HCT116 (cell line): ENCODE data around the gene CRK. TPM values are rescaled to one million over a fixed set of nuclear protein-coding genes. Genes with fewer than 3 reads are reported as not detected.

Experiments used
- ATAC-seq: fragments of 200-7000 bp; cut with Tn5 transposase; 2 replicates; pipeline ENCODE4 v1.9.1; 2020; ENCODE audit warnings: mild to moderate bottlenecking, moderate library complexity
- BruUV-seq: library from RNA; stranded (reverse); fragments of 400-500 nt; replicated peaks from 2 replicates; lab custom pipeline; 2021; lab: Mats Ljungman, UMichigan
- CTCF ChIA-PET: fragments of 300-600 bp; sonication (Branson Sonifier 250); formaldehyde crosslinking; loops from one replicate; lab custom pipeline; 2021; ENCODE audit warnings: antibody characterized with exemption; lab: Charles Lee
- POLR2A ChIA-PET: fragments of 300-600, 350-600 bp; sonication (Branson Sonifier 250); formaldehyde crosslinking; loops from one replicate; lab custom pipeline; 2021; ENCODE audit warnings: antibody characterized with exemption; lab: Charles Lee
- RAD21 ChIA-PET, 2 experiments: fragments of 300-600 bp; sonication (Branson Sonifier 250); formaldehyde crosslinking; loops; one replicate each; lab custom pipeline; 2023; ENCODE audit warnings: low total read pairs in 2 of 2; ENCODE audit not compliant: uncharacterized antibody in 2 of 2, unreplicated experiment in 2 of 2, low non-redundant PET in 1 of 2; lab: Charles Lee
- DNase-seq: peaks from one replicate; pipeline ENCODE4 v3.0.0-alpha.2; 2010; ENCODE audit warnings: low read depth, low spot score
- H2AFZ ChIP-seq: fragments of 200-600 bp; shearing (Covaris generic), sonication (generic); 2 replicates; pipeline ENCODE4 v1.6.1; 2017; ENCODE audit warnings: low read depth, mixed run types, mixed read lengths, antibody characterized with exemption, low read length; ENCODE audit not compliant: poor library complexity, severe bottlenecking
- H3K27ac ChIP-seq: 2 replicates; pipeline ENCODE4 v1.5.1; 2012; ENCODE audit warnings: low read depth, low read length
- H3K27me3 ChIP-seq: fragments of 200-600 bp; sonication (generic); 2 replicates; pipeline ENCODE4 v1.6.1; 2016; ENCODE audit warnings: mixed run types, low read length, mixed read lengths; ENCODE audit not compliant: insufficient read depth
- H3K36me3 ChIP-seq, 2 experiments: fragments of 200-500 bp in 1 of 2; fragments of 200-600 bp in 1 of 2; sonication (Bioruptor generic) in 1 of 2; sonication (generic) in 1 of 2; 2 replicates each; pipeline versions ENCODE4 v1.5.1 to v1.6.1; 2014 to 2016; ENCODE audit warnings: low read length in 2 of 2, inconsistent platforms in 1 of 2, mixed read lengths in 1 of 2, mixed run types in 1 of 2; ENCODE audit not compliant: insufficient read depth in 2 of 2, control insufficient read depth in 1 of 2
- H3K4me1 ChIP-seq, 2 experiments: fragments of 200-600 bp in 1 of 2; sonication (generic) in 1 of 2; 2 replicates each; pipeline versions ENCODE4 v1.5.1 to v1.6.1; 2012 to 2017; ENCODE audit warnings: low read length in 2 of 2, inconsistent platforms in 1 of 2, mild to moderate bottlenecking in 1 of 2, mixed read lengths in 1 of 2, mixed run types in 1 of 2, moderate library complexity in 1 of 2; ENCODE audit not compliant: insufficient read depth in 2 of 2, control insufficient read depth in 1 of 2
- H3K4me2 ChIP-seq: fragments of 200-600 bp; sonication (generic); 2 replicates; pipeline ENCODE4 v1.6.1; 2017; ENCODE audit warnings: mixed run types, low read length, mixed read lengths
- H3K4me3 ChIP-seq, 2 experiments: fragments of 200-600 bp in 1 of 2; sonication (generic) in 1 of 2; replicated peaks in 1 of 2; 2 replicates each; pipeline ENCODE4 v1.5.1; 2011 to 2016; ENCODE audit warnings: low read length in 2 of 2, control low read depth in 1 of 2, low read depth in 1 of 2, mild to moderate bottlenecking in 1 of 2, mixed read lengths in 1 of 2, mixed run types in 1 of 2
- H3K79me2 ChIP-seq: fragments of 200-600 bp; sonication (generic); 2 replicates; pipeline ENCODE4 v1.6.1; 2017; ENCODE audit warnings: mild to moderate bottlenecking, mixed run types, low read length, moderate library complexity, mixed read lengths; ENCODE audit not compliant: insufficient read depth
- H3K9ac ChIP-seq: fragments of 200-600 bp; sonication (generic); 2 replicates; pipeline ENCODE4 v1.6.1; 2016; ENCODE audit warnings: low read length, mixed read lengths
- H3K9me2 ChIP-seq: fragments of 200-600 bp; sonication (generic), shearing (Covaris generic); 2 replicates; pipeline ENCODE4 v1.6.1; 2017; ENCODE audit warnings: mixed run types, mild to moderate bottlenecking, moderate library complexity; ENCODE audit not compliant: insufficient read depth
- H3K9me3 ChIP-seq, 2 experiments: fragments of 200-500 bp in 1 of 2; fragments of 200-600 bp in 1 of 2; sonication (Bioruptor generic) in 1 of 2; sonication (generic) in 1 of 2; 2 replicates each; pipeline ENCODE4 v1.6.1; 2014 to 2017; ENCODE audit warnings: low read length in 2 of 2, mixed read lengths in 2 of 2, inconsistent platforms in 1 of 2, low read depth in 1 of 2, mild to moderate bottlenecking in 1 of 2, mixed run types in 1 of 2, moderate library complexity in 1 of 2; ENCODE audit not compliant: control insufficient read depth in 1 of 2, insufficient read depth in 1 of 2
- H4K20me1 ChIP-seq: fragments of 200-600 bp; sonication (generic), shearing (Covaris generic); 2 replicates; pipeline ENCODE4 v1.6.1; 2017; ENCODE audit warnings: mixed run types, mild to moderate bottlenecking, moderate library complexity; ENCODE audit not compliant: insufficient read depth
- CBX3 ChIP-seq: IDR thresholded peaks from 2 replicates; pipeline ENCODE4 v1.6.1; 2012; ENCODE audit warnings: low read depth
- CEBPB ChIP-seq: IDR thresholded peaks from 2 replicates; pipeline ENCODE4 v1.6.1; 2012; ENCODE audit warnings: low read depth
- ELF1 ChIP-seq: IDR thresholded peaks from 2 replicates; pipeline ENCODE4 v1.6.1; 2012; ENCODE audit warnings: low read depth, borderline replicate concordance
- EZH2phosphoT487 ChIP-seq: fragments of 200-600 bp; IDR thresholded peaks from 2 replicates; pipeline ENCODE4 v1.6.1; 2018; ENCODE audit warnings: antibody characterized with exemption, borderline replicate concordance
- FOSL1 ChIP-seq: IDR thresholded peaks from 2 replicates; pipeline ENCODE4 v1.6.1; 2012; ENCODE audit warnings: low read depth
- JUND ChIP-seq: IDR thresholded peaks from 2 replicates; pipeline ENCODE4 v1.6.1; 2012
- POLR2A ChIP-seq: IDR thresholded peaks from 2 replicates; pipeline ENCODE4 v1.7.0; 2011; ENCODE audit warnings: borderline replicate concordance; ENCODE audit not compliant: insufficient read depth, insufficient read length; ENCODE audit errors: extremely low read depth
- POLR2AphosphoS5 ChIP-seq: IDR thresholded peaks from 2 replicates; pipeline ENCODE4 v1.6.1; 2011; ENCODE audit warnings: mild to moderate bottlenecking, low read depth, low read length, moderate library complexity
- RAD21 ChIP-seq: IDR thresholded peaks from 2 replicates; pipeline ENCODE4 v1.6.1; 2012; ENCODE audit warnings: low read depth, mild to moderate bottlenecking
- SIN3A ChIP-seq: IDR thresholded peaks from 2 replicates; pipeline ENCODE4 v1.6.1; 2012; ENCODE audit warnings: low read depth
- SP1 ChIP-seq: IDR thresholded peaks from 2 replicates; pipeline ENCODE4 v1.6.1; 2012; ENCODE audit warnings: low read depth
- TCF7L2 ChIP-seq: IDR thresholded peaks from 2 replicates; pipeline ENCODE4 v1.7.0; 2011; ENCODE audit warnings: borderline replicate concordance, inconsistent platforms; ENCODE audit not compliant: insufficient read depth, insufficient read length; ENCODE audit errors: extremely low read depth
- YY1 ChIP-seq: IDR thresholded peaks from 2 replicates; pipeline ENCODE4 v1.6.1; 2011; ENCODE audit warnings: low read length, low read depth, moderate library complexity, mild to moderate bottlenecking; ENCODE audit not compliant: insufficient replicate concordance; ENCODE audit errors: extremely low read depth
- ZFX ChIP-seq: fragments of 450-650 bp; IDR thresholded peaks from 2 replicates; pipeline ENCODE4 v1.6.1; 2017
- intact Hi-C: fragments of 100-400 bp; cut with micrococcal nuclease; formaldehyde crosslinking; loops from 2 replicates; pipeline ENCODE4 v1.10.0; 2022
- total RNA-seq: library from RNA; stranded (reverse); gene quantifications from one replicate; pipeline ENCODE4 v1.2.1, GENCODE V29; 2021; ENCODE audit not compliant: unreplicated experiment
- TF ChIP-seq, protein P1 (sequence below): IDR thresholded peaks from 2 replicates; pipeline ENCODE4 v1.6.1; 2012
- TF ChIP-seq, protein P2 (sequence below): IDR thresholded peaks from 2 replicates; pipeline ENCODE4 v1.6.1; 2011; ENCODE audit warnings: mild to moderate bottlenecking, low read length, moderate library complexity; ENCODE audit not compliant: insufficient replicate concordance; ENCODE audit errors: extremely low read depth

CRK gene
- total RNA-seq, 1 experiment from 2014 or later: 55.5 TPM

DNA sequence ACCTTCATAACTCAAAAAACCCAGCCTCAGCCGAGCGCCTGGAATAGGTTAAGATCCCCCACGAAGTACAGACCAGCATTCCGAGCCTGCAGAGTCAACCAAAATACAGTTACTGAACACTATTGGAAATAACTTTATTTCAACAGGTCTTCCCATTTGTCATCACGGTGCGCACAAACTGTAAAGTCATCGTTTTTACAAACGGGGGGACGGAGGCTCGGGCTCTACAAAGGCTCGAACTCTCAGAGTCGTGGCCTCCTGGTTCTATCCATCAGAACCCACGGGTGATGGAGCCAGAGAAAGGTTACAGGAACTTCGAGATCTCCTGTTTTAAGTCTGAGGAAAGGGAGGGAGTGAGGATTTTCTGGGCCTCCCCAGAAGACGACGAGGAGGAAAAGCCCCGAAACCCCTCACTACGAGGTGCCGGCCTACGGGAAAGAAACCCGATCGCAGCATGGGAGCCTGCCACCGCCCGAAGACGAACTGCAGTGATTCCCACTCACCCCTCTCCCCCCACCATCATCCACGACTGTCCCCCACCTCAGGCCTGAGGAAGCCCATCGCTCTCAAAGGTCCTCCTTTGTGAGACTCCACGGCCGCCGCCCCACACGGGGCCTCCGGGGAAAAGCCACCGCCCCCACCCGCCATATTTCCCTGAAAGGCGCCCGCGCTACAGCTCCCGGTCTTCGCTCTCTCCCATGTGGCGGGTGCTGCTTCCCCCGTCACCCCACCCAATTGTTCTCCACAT is 56.9 kb downstream of the CRK start:
- Histone ChIP-seq H4K20me1 (peaks cover 20% of the 10 kb centered on the region; the same call in 1 of the 2 replicates), H2AFZ (no peak overlapping the region), H3K36me3 (peaks cover 0 to 4% of the 10 kb centered on the region in 2 experiments; a peak in 1 of 4 replicates), H3K4me3 (peak overlapping the region; percentile 77 to 98), H3K27me3 (no peaks in the 10 kb centered on the region), H3K9ac (peak overlapping the region; percentile 88), H3K9me3 (no peaks in the 10 kb centered on the region), H3K4me1 (peaks cover 25 to 48% of the 10 kb centered on the region in 2 experiments), H3K27ac (peak overlapping the region; percentile 97), H3K4me2 (peak overlapping the region; percentile 76), H3K79me2 (peaks cover 59% of the 10 kb centered on the region), H3K9me2 (no peaks in the 10 kb centered on the region)
- ATAC-seq (peak; percentile 18), DNase-seq (no peak)
- ChIA-PET CTCF (interaction anchor here (1.7 kb wide), 1 partner anchor 34 kb away, joined by 6 read pairs; no protein-coding TSS in a partner anchor), POLR2A (interaction anchor here (1.1 to 1.7 kb wide), 4 partner anchors 9 to 116 kb away, joined by 3 to 23 read pairs (median 5); no protein-coding TSS in a partner anchor), RAD21 (no interaction called here)
- BruUV-seq: no TSS peak
- TF ChIP-seq ZFX (0 out of 2 replicates have a peak, but pooled peaks have one; percentile 12), TCF7L2 (peak; percentile 9), CBX3 (no peak)
- intact Hi-C loops: no loop called here

DNA sequence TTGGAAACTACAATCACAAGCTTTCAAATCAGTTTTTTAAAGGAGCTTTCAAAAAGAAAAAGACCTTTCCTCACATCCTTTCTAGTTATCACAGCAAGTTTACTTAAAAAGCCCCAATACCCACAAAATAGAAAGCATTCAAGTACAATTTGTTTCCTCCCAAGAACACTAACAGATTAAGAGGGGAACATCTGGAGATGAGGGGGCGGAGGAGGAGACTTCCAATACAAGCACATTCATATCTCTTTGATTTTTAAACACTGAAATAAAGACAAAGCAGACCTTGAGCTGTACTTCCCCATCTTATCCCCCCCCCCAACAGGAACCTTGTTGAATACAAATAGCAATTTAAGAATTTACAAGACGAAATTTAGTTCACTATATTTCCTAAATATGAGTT is 58.0 kb downstream of the CRK start:
- DNase-seq: no peak
- RAD21 ChIA-PET: no interaction called here
- TF ChIP-seq, protein P1, sequence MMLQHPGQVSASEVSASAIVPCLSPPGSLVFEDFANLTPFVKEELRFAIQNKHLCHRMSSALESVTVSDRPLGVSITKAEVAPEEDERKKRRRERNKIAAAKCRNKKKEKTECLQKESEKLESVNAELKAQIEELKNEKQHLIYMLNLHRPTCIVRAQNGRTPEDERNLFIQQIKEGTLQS: no peak
- no peak for TF ChIP-seq POLR2A
- no peak for TF ChIP-seq SIN3A
- TF ChIP-seq YY1: no peak
- no peak for TF ChIP-seq CEBPB
- no peak for TF ChIP-seq FOSL1
- TF ChIP-seq ELF1: no peak
- TF ChIP-seq, protein P2, sequence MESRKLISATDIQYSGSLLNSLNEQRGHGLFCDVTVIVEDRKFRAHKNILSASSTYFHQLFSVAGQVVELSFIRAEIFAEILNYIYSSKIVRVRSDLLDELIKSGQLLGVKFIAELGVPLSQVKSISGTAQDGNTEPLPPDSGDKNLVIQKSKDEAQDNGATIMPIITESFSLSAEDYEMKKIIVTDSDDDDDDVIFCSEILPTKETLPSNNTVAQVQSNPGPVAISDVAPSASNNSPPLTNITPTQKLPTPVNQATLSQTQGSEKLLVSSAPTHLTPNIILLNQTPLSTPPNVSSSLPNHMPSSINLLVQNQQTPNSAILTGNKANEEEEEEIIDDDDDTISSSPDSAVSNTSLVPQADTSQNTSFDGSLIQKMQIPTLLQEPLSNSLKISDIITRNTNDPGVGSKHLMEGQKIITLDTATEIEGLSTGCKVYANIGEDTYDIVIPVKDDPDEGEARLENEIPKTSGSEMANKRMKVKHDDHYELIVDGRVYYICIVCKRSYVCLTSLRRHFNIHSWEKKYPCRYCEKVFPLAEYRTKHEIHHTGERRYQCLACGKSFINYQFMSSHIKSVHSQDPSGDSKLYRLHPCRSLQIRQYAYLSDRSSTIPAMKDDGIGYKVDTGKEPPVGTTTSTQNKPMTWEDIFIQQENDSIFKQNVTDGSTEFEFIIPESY: no peak
- no peak for TF ChIP-seq EZH2phosphoT487
- TF ChIP-seq JUND: no peak
- TF ChIP-seq SP1: no peak
- TF ChIP-seq RAD21: no peak
- TF ChIP-seq POLR2AphosphoS5: no peak
- TF ChIP-seq, all 23 proteins: peak for 0
- Histone ChIP-seq H3K4me3 (peak overlapping the region; percentile 77 to 98), H3K36me3 (peaks cover 0 to 4% of the 10 kb centered on the region in 2 experiments; a peak in 1 of 4 replicates), H3K27ac (no peak overlapping the region), H3K9me2 (no peaks in the 10 kb centered on the region), H2AFZ (no peak overlapping the region), H3K9me3 (no peaks in the 10 kb centered on the region), H3K79me2 (peaks cover 70% of the 10 kb centered on the region), H3K4me2 (peak overlapping the region; percentile 76), H3K4me1 (peaks cover 30 to 58% of the 10 kb centered on the region in 2 experiments), H3K27me3 (no peaks in the 10 kb centered on the region), H3K9ac (peak overlapping the region; percentile 88), H4K20me1 (peaks cover 30% of the 10 kb centered on the region; the same call in 1 of the 2 replicates)
- BruUV-seq: no TSS peak
- POLR2A ChIA-PET: interaction anchor here (1.3 kb wide), 1 partner anchor 12 kb away, joined by 3 read pairs; no protein-coding TSS in a partner anchor
- CTCF ChIA-PET: no interaction called here
- intact Hi-C loops: no loop called here
- ATAC-seq: no peak
